NT2/D1 (cell line): ENCODE measurements around the gene PKP3.

Experiments used
- DNase-seq: peaks from one replicate; pipeline ENCODE4 v3.0.0-alpha.2; 2011; ENCODE audit warnings: low read depth, low spot score
- H3K27me3 ChIP-seq: 2 replicates; pipeline ENCODE4 v1.6.0; 2011; ENCODE audit warnings: mild to moderate bottlenecking; ENCODE audit not compliant: insufficient read length, insufficient read depth
- H3K36me3 ChIP-seq: 2 replicates; pipeline ENCODE4 v1.6.1; 2011; ENCODE audit warnings: mild to moderate bottlenecking, low read length, mixed read lengths; ENCODE audit not compliant: insufficient read depth, insufficient read length
- H3K4me1 ChIP-seq: 2 replicates; pipeline ENCODE4 v1.5.1; 2011; ENCODE audit not compliant: insufficient read depth, insufficient read length
- H3K4me3 ChIP-seq: 2 replicates; pipeline ENCODE4 v1.5.1; 2011; ENCODE audit warnings: low read depth; ENCODE audit not compliant: insufficient read length
- H3K9ac ChIP-seq: 2 replicates; pipeline ENCODE4 v1.6.0; 2011; ENCODE audit warnings: low read depth; ENCODE audit not compliant: insufficient read length
- H3K9me3 ChIP-seq: 2 replicates; pipeline ENCODE4 v1.5.1; 2011; ENCODE audit warnings: mild to moderate bottlenecking, low read length; ENCODE audit not compliant: insufficient read depth
- SUZ12 ChIP-seq: IDR thresholded peaks from 2 replicates; pipeline ENCODE4 v1.6.1; 2011; ENCODE audit not compliant: insufficient read length, insufficient read depth; ENCODE audit errors: extremely low read depth
- YY1 ChIP-seq: IDR thresholded peaks from 2 replicates; pipeline ENCODE4 v1.6.1; 2011; ENCODE audit not compliant: insufficient read length, insufficient read depth
- ZNF274 ChIP-seq: IDR thresholded peaks from 2 replicates; pipeline ENCODE4 v1.6.1; 2011; ENCODE audit warnings: mild to moderate bottlenecking, low read depth, low read length

Gene PKP3

GRCh38 chr11:440065-441042, 46.3 kb downstream of the PKP3 start:
- Histone ChIP-seq H3K36me3 (no peaks in the 10 kb centered on the region), H3K9me3 (no peaks in the 10 kb centered on the region; the same call in 1 of the 2 replicates), H3K4me1 (peaks cover 13% of the 10 kb centered on the region), H3K4me3 (no peak overlapping the region), H3K9ac (no peak overlapping the region), H3K27me3 (no peaks in the 10 kb centered on the region)
- no peak for DNase-seq
- TF ChIP-seq YY1 (no peak), SUZ12 (no peak), ZNF274 (no peak)

GRCh38 chr11:441043-441417, 47.0 kb downstream of the PKP3 start:
- no peak for DNase-seq
- no peak overlapping the region for H3K4me3 ChIP-seq
- peaks cover 18% of the 10 kb centered on the region for H3K4me1 ChIP-seq
- no peaks in the 10 kb centered on the region for H3K36me3 ChIP-seq
- no peaks in the 10 kb centered on the region for H3K27me3 ChIP-seq
- H3K9me3 ChIP-seq: no peaks in the 10 kb centered on the region; the same call in 1 of the 2 replicates
- TF ChIP-seq ZNF274 (no peak), YY1 (no peak), SUZ12 (no peak)
- peak overlapping the region; percentile 53 for H3K9ac ChIP-seq

GRCh38 chr11:441418-442274, 47.6 kb downstream of the PKP3 start, which contains the start of gene ANO9:
TSS of gene ANO9 (minus strand) at chr11:442011. CDS start at chr11:441926, 85 bp downstream.
- H3K27me3 ChIP-seq: no peaks in the 10 kb centered on the region
- H3K4me1 ChIP-seq: peaks cover 23% of the 10 kb centered on the region
- H3K36me3 ChIP-seq: no peaks in the 10 kb centered on the region
- H3K9ac ChIP-seq: peak within 1 kb of the TSS; percentile 70
- no peaks in the 10 kb centered on the region; the same call in 1 of the 2 replicates for H3K9me3 ChIP-seq
- TF ChIP-seq ZNF274: no peak
- no peak for TF ChIP-seq SUZ12
- TF ChIP-seq YY1: no peak
- no peak for DNase-seq
- H3K4me3 ChIP-seq: peak within 1 kb of the TSS; percentile 24

GRCh38 chr11:442611-443081, 48.6 kb downstream of the PKP3 start:
- Histone ChIP-seq H3K9ac (peak overlapping the region; percentile 66), H3K9me3 (no peaks in the 10 kb centered on the region), H3K4me1 (peaks cover 28% of the 10 kb centered on the region), H3K4me3 (no peak overlapping the region), H3K36me3 (no peaks in the 10 kb centered on the region), H3K27me3 (no peaks in the 10 kb centered on the region)
- DNase-seq: no peak
- TF ChIP-seq ZNF274: no peak
- TF ChIP-seq YY1: no peak
- no peak for TF ChIP-seq SUZ12

- no peaks in the 10 kb centered on the region for H3K9me3 ChIP-seq
- H3K36me3 ChIP-seq: no peaks in the 10 kb centered on the region
- TF ChIP-seq SUZ12 (no peak), YY1 (no peak), ZNF274 (no peak)
- peaks cover 24% of the 10 kb centered on the region for H3K4me1 ChIP-seq
- no peak overlapping the region for H3K4me3 ChIP-seq
- H3K27me3 ChIP-seq: no peaks in the 10 kb centered on the region
- DNase-seq: no peak
- no peak overlapping the region for H3K9ac ChIP-seq
Measured at GRCh38 chr11:443542-444199, 49.7 kb downstream of the PKP3 start.

GRCh38 chr11:444396-445144, 50.6 kb downstream of the PKP3 start:
- Histone ChIP-seq H3K4me1 (peaks cover 24% of the 10 kb centered on the region), H3K36me3 (no peaks in the 10 kb centered on the region), H3K27me3 (no peaks in the 10 kb centered on the region), H3K9ac (no peak overlapping the region), H3K4me3 (no peak overlapping the region), H3K9me3 (no peaks in the 10 kb centered on the region)
- no peak for DNase-seq
- TF ChIP-seq YY1 (no peak), ZNF274 (no peak), SUZ12 (no peak)
